ENCODE measurements around the gene VAV2. TPM values are rescaled to one million over a fixed set of nuclear protein-coding genes. Genes with fewer than 3 reads are reported as not detected.

VAV2 gene
- total and polyA plus RNA-seq, 4 donors: 13.0 to 28.2 (median 16.3) TPM

DNA sequence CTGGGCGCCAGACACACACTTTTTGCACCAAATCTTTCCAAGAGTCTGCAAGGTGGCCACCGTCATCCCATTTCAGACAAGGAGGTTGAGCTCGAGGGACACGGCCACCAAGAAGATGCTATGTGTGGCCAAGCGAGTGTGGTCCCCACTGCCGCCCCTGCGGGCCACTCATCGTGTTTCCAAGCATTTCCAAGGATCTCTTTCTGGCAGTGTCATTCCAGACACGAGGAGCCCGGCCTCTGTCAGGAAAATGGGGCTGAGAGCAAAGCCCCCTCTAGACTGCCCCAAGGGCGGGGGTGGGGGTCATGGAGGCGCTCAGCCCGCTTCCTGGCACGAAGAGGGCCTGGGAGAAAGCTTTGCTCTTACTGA is 10.6 kb downstream of the VAV2 start:
- TF ChIP-seq CTCF (IDR thresholded peaks at IDR 0.05; ENCODE audit: control extremely low read depth, extremely low read depth): no peak
- DNase-seq (peak in 1 of 3 donors; percentile 9), ATAC-seq (ENCODE audit: insufficient read depth, low FRiP score) (no peak)
- WGBS, 2 donors: 92 to 93% methylated on average over 14 of the region's 14 CpGs
- Histone ChIP-seq H3K4me3 (no peak overlapping the region), H3K4me1 (ENCODE audit: control insufficient read depth in 5 of 5, insufficient read depth in 5 of 5, low read length in 5 of 5) (peaks cover 0 to 48% (median 15%) of the 10 kb centered on the region in 5 donors), H3K9me3 (ENCODE audit: control insufficient read depth in 4 of 4, insufficient read depth in 3 of 4, low read length in 3 of 4) (no peaks in the 10 kb centered on the region), H3K9ac (ENCODE audit: insufficient read depth in 1 of 2, low read length in 2 of 2) (no peak overlapping the region), H3K36me3 (ENCODE audit: control insufficient read depth in 4 of 4, insufficient read depth in 4 of 4, low read length in 4 of 4) (peaks cover 0 to 2% (median 0%) of the 10 kb centered on the region in 4 donors), H3K27me3 (ENCODE audit: control insufficient read depth in 3 of 3, insufficient read depth in 3 of 3, low read length in 2 of 3) (no peaks in the 10 kb centered on the region), H3K27ac (ENCODE audit: low read depth in 1 of 2, low read length in 1 of 2) (no peak overlapping the region)

- H3K36me3 ChIP-seq (ENCODE audit: control insufficient read depth in 4 of 4, insufficient read depth in 4 of 4, low read length in 4 of 4): no peaks in the 10 kb centered on the region
- peaks cover 0 to 48% (median 15%) of the 10 kb centered on the region in 5 donors for H3K4me1 ChIP-seq (ENCODE audit: control insufficient read depth in 5 of 5, insufficient read depth in 5 of 5, low read length in 5 of 5)
- no peak overlapping the region for H3K4me3 ChIP-seq
- 84 to 87% methylated on average over 23 to 25 of the region's 25 CpGs for WGBS, 2 donors
- H3K27me3 ChIP-seq (ENCODE audit: control insufficient read depth in 3 of 3, insufficient read depth in 3 of 3, low read length in 2 of 3): no peaks in the 10 kb centered on the region
- DNase-seq: peak in 1 of 3 donors; percentile 12
- no peak overlapping the region for H3K9ac ChIP-seq (ENCODE audit: insufficient read depth in 1 of 2, low read length in 2 of 2)
- H3K9me3 ChIP-seq (ENCODE audit: control insufficient read depth in 4 of 4, insufficient read depth in 3 of 4, low read length in 3 of 4): no peaks in the 10 kb centered on the region
- no peak for TF ChIP-seq CTCF (IDR thresholded peaks at IDR 0.05; ENCODE audit: control extremely low read depth, extremely low read depth)
- peak overlapping the region in 1 of 2 donors; percentile 32 for H3K27ac ChIP-seq (ENCODE audit: low read depth in 1 of 2, low read length in 1 of 2)
- ATAC-seq (ENCODE audit: insufficient read depth, low FRiP score): no peak
Measured at GRCh38 chr9:133980864-133981588, 11.1 kb downstream of the VAV2 start.

DNA sequence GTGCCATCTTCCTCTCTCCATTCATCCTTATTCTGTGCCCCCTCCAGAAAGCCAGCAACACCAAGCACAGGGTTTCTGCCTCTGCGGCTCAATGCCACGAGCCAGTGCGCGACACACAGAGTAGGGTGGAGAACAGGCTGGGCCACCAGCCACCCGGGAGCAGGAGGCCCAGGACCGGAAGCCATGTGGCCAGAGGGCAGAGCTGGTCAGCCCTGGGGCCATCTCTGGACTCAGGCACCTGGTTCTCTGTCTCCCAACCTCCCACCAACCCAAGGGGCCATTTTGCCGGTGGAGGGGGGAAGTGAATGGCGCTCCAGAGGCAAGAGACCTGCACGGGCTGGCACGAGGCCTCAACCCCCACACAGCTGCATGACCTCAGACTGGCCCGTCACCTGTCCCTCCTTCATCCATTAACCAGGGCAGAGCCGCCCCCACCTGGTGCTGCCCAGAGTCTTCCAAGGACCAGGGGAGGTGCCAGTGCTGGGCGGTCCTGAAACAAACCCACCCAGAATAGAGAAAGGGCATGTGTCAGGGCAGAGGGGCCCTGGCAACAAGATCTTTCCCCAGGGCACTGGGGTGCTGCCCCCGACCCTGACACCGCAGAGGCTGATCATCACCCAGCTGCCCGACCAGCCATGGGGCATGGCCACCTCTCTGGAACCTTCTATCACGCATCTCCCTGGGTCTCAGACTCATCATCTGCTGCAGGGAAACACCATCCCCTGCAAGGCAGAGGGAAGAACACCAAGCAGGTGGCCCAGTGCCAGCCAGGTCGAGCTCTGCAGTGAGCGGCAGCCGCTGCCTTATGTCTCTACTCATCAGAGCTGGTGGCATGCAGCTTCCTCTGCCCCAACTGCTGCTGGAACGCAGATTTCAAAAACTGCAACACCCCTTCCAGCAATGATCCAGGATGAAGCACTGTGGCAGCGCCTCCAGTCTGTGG is 11.9 kb downstream of the VAV2 start:
- DNase-seq (peak in 1 of 3 donors; percentile 12), ATAC-seq (ENCODE audit: insufficient read depth, low FRiP score) (no peak)
- peak overlapping the region in 1 of 2 donors; percentile 88 for H3K27ac ChIP-seq (ENCODE audit: low read depth in 1 of 2, low read length in 1 of 2)
- H3K36me3 ChIP-seq (ENCODE audit: control insufficient read depth in 4 of 4, insufficient read depth in 4 of 4, low read length in 4 of 4): no peaks in the 10 kb centered on the region
- H3K9ac ChIP-seq (ENCODE audit: insufficient read depth in 1 of 2, low read length in 2 of 2): no peak overlapping the region
- H3K4me3 ChIP-seq: no peak overlapping the region
- H3K4me1 ChIP-seq (ENCODE audit: control insufficient read depth in 5 of 5, insufficient read depth in 5 of 5, low read length in 5 of 5): peaks cover 0 to 48% (median 15%) of the 10 kb centered on the region in 5 donors
- no peaks in the 10 kb centered on the region for H3K27me3 ChIP-seq (ENCODE audit: control insufficient read depth in 3 of 3, insufficient read depth in 3 of 3, low read length in 2 of 3)
- no peaks in the 10 kb centered on the region for H3K9me3 ChIP-seq (ENCODE audit: control insufficient read depth in 4 of 4, insufficient read depth in 3 of 4, low read length in 3 of 4)
- 80% methylated on average over 22 of the region's 22 CpGs for WGBS, 2 donors
- TF ChIP-seq CTCF (IDR thresholded peaks at IDR 0.05; ENCODE audit: control extremely low read depth, extremely low read depth): no peak
